Osteoblast (primary cell): ENCODE results near the gene TECPR2. TPM values are rescaled to one million over a fixed set of nuclear protein-coding genes. Genes with fewer than 3 reads are reported as not detected.

Experiments used
- DNase-seq: peaks from one replicate; pipeline ENCODE4 v3.0.0; 2011; ENCODE audit warnings: low spot score, mixed read lengths; ENCODE audit not compliant: insufficient read length; ENCODE audit errors: missing footprints
- H2AFZ ChIP-seq: 2 replicates; pipeline ENCODE4 v1.6.0; 2011; ENCODE audit warnings: mild to moderate bottlenecking, low read length
- H3K27ac ChIP-seq: 2 replicates; pipeline ENCODE4 v1.5.1; 2011; ENCODE audit warnings: mild to moderate bottlenecking, low read depth, low read length, moderate library complexity
- H3K27me3 ChIP-seq: 2 replicates; pipeline ENCODE4 v1.6.0; 2012; ENCODE audit warnings: mild to moderate bottlenecking, control low read depth, inconsistent platforms, low read length, moderate library complexity; ENCODE audit not compliant: insufficient read depth
- H3K36me3 ChIP-seq: 2 replicates; pipeline ENCODE4 v1.5.1; 2011; ENCODE audit warnings: mild to moderate bottlenecking, low read length, control low read depth, moderate library complexity; ENCODE audit not compliant: insufficient read depth
- H3K4me1 ChIP-seq: 2 replicates; pipeline ENCODE4 v1.5.1; 2011; ENCODE audit warnings: mild to moderate bottlenecking, low read length, control low read depth, moderate library complexity; ENCODE audit not compliant: insufficient read depth
- H3K4me2 ChIP-seq: 2 replicates; pipeline ENCODE4 v1.6.0; 2011; ENCODE audit warnings: mild to moderate bottlenecking, low read length; ENCODE audit not compliant: insufficient read depth
- H3K4me3 ChIP-seq: fragments of 200-600 bp; sonication (generic); 3 replicates; pipeline ENCODE4 v1.5.1; 2012; ENCODE audit warnings: mild to moderate bottlenecking, low read length, inconsistent platforms; ENCODE audit not compliant: insufficient read depth
- H3K79me2 ChIP-seq: 2 replicates; pipeline ENCODE4 v1.6.0; 2012; ENCODE audit warnings: mild to moderate bottlenecking, low read length, control low read depth, inconsistent platforms; ENCODE audit not compliant: insufficient read depth
- H3K9me3 ChIP-seq: 2 replicates; pipeline ENCODE4 v1.5.1; 2011; ENCODE audit warnings: low read depth, low read length, control low read depth
- H4K20me1 ChIP-seq: 2 replicates; pipeline ENCODE4 v1.6.0; 2012; ENCODE audit warnings: mild to moderate bottlenecking, low read length, control low read depth; ENCODE audit not compliant: insufficient read depth
- total RNA-seq: library from RNA; depleted of rRNA; stranded (reverse); fragments of >200 nt; gene quantifications from 2 replicates; pipeline ENCODE4 v1.2.3, GENCODE V29; 2012
- TF ChIP-seq, protein P1 (sequence below): IDR thresholded peaks from 2 replicates; pipeline ENCODE4 v1.5.1; 2011; ENCODE audit warnings: mild to moderate bottlenecking, low read depth, low read length, moderate library complexity; ENCODE audit errors: extremely low read depth

TECPR2 gene
- total RNA-seq, 1 donor: 13.0 TPM

DNA sequence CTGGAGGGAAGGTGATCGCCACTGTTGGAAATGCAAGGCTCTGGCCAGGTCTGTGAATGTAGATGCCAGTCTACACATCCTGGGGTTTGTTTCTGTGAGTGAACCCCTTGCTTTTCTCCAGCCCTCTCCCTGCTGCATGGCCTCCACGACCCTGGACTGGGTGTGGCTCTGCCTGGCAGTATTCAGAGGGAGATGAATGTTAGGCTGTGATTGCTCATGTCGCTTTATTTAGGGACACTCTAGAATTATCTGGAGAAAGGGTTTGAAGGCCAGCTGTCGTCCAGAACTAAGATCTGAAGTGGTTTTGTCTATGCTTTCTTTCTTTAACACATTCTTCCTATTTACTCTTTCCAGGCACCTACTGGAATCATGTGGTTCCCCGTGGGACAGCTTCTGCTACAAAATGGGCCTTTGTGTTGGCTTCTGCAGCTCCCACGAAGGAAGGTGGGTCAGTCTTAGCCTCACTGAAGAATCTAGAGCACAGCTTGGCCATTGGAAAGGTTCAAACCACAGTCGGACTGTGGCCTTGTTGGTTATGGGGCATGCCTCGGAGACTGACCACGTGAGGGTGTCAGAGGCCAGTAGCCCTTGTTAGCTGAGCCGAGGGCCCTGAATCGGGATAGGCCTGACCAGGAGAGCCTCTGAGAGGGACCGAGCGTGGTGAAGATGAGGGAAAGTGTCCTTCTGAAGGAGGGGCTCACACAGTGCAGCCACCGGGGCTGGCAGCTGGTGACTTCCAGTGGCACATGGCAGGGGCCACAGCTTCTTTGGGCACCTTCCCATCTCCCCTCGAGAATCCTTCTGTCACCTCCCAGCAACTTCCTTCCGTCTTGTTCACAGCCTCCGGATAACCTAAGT is 87.7 kb downstream of the TECPR2 start:
- H3K4me1 ChIP-seq: no peaks in the 10 kb centered on the region
- H3K9me3 ChIP-seq: no peaks in the 10 kb centered on the region
- peaks cover 64% of the 10 kb centered on the region for H3K36me3 ChIP-seq
- TF ChIP-seq, protein P1, sequence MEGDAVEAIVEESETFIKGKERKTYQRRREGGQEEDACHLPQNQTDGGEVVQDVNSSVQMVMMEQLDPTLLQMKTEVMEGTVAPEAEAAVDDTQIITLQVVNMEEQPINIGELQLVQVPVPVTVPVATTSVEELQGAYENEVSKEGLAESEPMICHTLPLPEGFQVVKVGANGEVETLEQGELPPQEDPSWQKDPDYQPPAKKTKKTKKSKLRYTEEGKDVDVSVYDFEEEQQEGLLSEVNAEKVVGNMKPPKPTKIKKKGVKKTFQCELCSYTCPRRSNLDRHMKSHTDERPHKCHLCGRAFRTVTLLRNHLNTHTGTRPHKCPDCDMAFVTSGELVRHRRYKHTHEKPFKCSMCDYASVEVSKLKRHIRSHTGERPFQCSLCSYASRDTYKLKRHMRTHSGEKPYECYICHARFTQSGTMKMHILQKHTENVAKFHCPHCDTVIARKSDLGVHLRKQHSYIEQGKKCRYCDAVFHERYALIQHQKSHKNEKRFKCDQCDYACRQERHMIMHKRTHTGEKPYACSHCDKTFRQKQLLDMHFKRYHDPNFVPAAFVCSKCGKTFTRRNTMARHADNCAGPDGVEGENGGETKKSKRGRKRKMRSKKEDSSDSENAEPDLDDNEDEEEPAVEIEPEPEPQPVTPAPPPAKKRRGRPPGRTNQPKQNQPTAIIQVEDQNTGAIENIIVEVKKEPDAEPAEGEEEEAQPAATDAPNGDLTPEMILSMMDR: no peak
- no peak overlapping the region for H3K27ac ChIP-seq
- peak; percentile 67 for DNase-seq
- no peak overlapping the region for H2AFZ ChIP-seq
- H3K4me3 ChIP-seq: no peak overlapping the region
- H3K4me2 ChIP-seq: no peak overlapping the region
- no peaks in the 10 kb centered on the region for H3K79me2 ChIP-seq
- no peaks in the 10 kb centered on the region for H4K20me1 ChIP-seq
- no peaks in the 10 kb centered on the region for H3K27me3 ChIP-seq

DNA sequence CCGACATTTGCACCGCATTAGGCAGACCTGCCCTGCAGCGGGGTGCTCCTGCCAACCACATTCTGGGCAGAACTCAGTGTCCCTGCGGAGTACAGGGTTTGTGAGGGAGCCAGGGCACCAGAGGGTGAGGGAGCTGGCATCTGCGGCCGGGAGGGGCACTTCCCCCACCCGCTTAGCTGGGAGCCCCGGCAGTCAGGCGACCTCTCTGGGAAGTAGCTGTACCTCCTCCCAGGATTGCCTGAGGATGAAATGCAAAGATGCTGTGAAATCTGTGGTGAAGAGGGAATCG is 88.3 kb downstream of the TECPR2 start:
- no peak overlapping the region for H2AFZ ChIP-seq
- H3K36me3 ChIP-seq: peaks cover 60% of the 10 kb centered on the region
- H3K4me1 ChIP-seq: no peaks in the 10 kb centered on the region
- H3K27ac ChIP-seq: no peak overlapping the region
- no peaks in the 10 kb centered on the region for H3K9me3 ChIP-seq
- no peak overlapping the region for H3K4me3 ChIP-seq
- no peaks in the 10 kb centered on the region for H3K79me2 ChIP-seq
- TF ChIP-seq, protein P1: no peak
- DNase-seq: peak; percentile 11
- no peaks in the 10 kb centered on the region for H4K20me1 ChIP-seq
- no peak overlapping the region for H3K4me2 ChIP-seq
- H3K27me3 ChIP-seq: no peaks in the 10 kb centered on the region

DNA sequence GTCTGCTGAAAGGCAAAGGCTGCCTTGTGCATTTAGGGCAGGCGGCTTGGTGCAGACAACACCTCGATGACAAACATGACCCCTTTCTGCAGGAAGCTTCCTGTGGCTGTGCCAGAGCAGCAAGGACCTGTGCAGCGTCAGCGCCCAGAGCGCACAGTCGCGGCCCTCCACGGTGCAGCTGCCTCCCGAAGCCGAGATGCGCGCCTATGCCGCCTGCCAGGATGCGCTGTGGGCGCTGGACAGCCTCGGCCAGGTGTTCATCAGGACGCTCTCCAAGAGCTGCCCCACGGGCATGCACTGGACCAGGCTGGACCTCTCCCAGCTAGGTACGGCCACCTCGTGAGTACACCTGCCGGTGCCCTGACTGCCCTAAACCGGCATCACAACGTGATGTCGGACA is 89.6 kb downstream of the TECPR2 start:
- DNase-seq: no peak
- no peak overlapping the region for H3K27ac ChIP-seq
- no peaks in the 10 kb centered on the region for H4K20me1 ChIP-seq
- H3K27me3 ChIP-seq: no peaks in the 10 kb centered on the region
- no peak overlapping the region for H3K4me2 ChIP-seq
- H2AFZ ChIP-seq: no peak overlapping the region
- TF ChIP-seq, protein P1: no peak
- H3K79me2 ChIP-seq: no peaks in the 10 kb centered on the region
- no peak overlapping the region for H3K4me3 ChIP-seq
- H3K4me1 ChIP-seq: no peaks in the 10 kb centered on the region
- H3K36me3 ChIP-seq: peaks cover 48% of the 10 kb centered on the region
- H3K9me3 ChIP-seq: no peaks in the 10 kb centered on the region

DNA sequence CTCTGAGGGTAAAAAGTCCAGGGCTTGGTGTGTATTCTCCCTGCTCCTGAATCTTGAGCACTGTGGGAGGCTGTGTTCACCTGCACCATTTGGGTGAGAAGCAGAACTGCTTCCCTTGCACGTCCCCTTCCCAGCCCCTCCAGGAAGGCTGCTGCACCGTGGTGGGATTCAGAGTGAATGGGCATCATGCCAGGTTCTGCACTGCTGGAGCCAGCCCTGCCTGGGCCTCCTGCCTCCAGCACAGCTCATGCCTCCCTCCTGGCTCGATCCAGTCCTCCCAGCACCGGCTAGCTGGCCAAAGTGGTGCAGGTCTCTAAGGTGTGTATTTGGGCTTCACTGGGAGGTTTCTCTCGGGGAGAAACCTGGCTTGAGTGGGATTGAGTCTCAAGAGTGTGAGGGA is 92.0 kb downstream of the TECPR2 start:
- H3K36me3 ChIP-seq: peaks cover 48% of the 10 kb centered on the region
- H3K79me2 ChIP-seq: no peaks in the 10 kb centered on the region
- H4K20me1 ChIP-seq: no peaks in the 10 kb centered on the region
- H3K27me3 ChIP-seq: no peaks in the 10 kb centered on the region
- H3K4me2 ChIP-seq: no peak overlapping the region
- no peak overlapping the region for H3K27ac ChIP-seq
- H3K9me3 ChIP-seq: no peaks in the 10 kb centered on the region
- TF ChIP-seq, protein P1: no peak
- H2AFZ ChIP-seq: no peak overlapping the region
- no peak for DNase-seq
- H3K4me1 ChIP-seq: no peaks in the 10 kb centered on the region
- H3K4me3 ChIP-seq: no peak overlapping the region
